Endodermal cell (in vitro differentiated cells): ENCODE results near the gene TNFRSF8. TPM values are rescaled to one million over a fixed set of nuclear protein-coding genes. Genes with fewer than 3 reads are reported as not detected.

Experiments
- DNase-seq: peaks from one replicate; pipeline ENCODE4 v3.0.0-alpha.2; 2017
- H3K27ac ChIP-seq: 2 replicates; pipeline ENCODE4 v1.5.1; 2013; ENCODE audit warnings: mild to moderate bottlenecking, low read depth, low read length, moderate library complexity
- H3K27me3 ChIP-seq: 2 replicates; pipeline ENCODE4 v1.6.1; 2013; ENCODE audit warnings: mild to moderate bottlenecking, low read length, moderate library complexity; ENCODE audit not compliant: insufficient read depth, control insufficient read depth, poor library complexity, severe bottlenecking
- H3K36me3 ChIP-seq: 2 replicates; pipeline ENCODE4 v1.7.0; 2013; ENCODE audit warnings: mild to moderate bottlenecking, low read length, moderate library complexity; ENCODE audit not compliant: control insufficient read depth, insufficient read depth
- H3K4me1 ChIP-seq: one replicate; pipeline ENCODE4 v1.7.0; 2013; ENCODE audit warnings: low read length; ENCODE audit not compliant: control insufficient read depth, insufficient read depth
- H3K4me3 ChIP-seq: 2 replicates; pipeline ENCODE4 v1.5.1; 2013; ENCODE audit warnings: mild to moderate bottlenecking, low read length, moderate library complexity
- H3K9ac ChIP-seq: 2 replicates; pipeline ENCODE4 v1.6.1; 2013; ENCODE audit warnings: mild to moderate bottlenecking, low read length, moderate library complexity; ENCODE audit not compliant: poor library complexity, severe bottlenecking; ENCODE audit errors: extremely low read depth
- H3K9me3 ChIP-seq: 2 replicates; pipeline ENCODE4 v1.6.1; 2013; ENCODE audit warnings: mild to moderate bottlenecking, low read length, moderate library complexity; ENCODE audit not compliant: control insufficient read depth
- H3K27ac Mint-ChIP-seq: 2 replicates; pipeline ENCODE4 v1.8.0; 2020; ENCODE audit warnings: mixed read lengths
- H3K27me3 Mint-ChIP-seq: 2 replicates; pipeline ENCODE4 v1.8.0; 2021; ENCODE audit warnings: mild to moderate bottlenecking, mixed read lengths; ENCODE audit not compliant: insufficient read depth
- H3K36me3 Mint-ChIP-seq: 2 replicates; pipeline ENCODE4 v1.8.0; 2020; ENCODE audit warnings: low read depth, mixed read lengths
- H3K4me1 Mint-ChIP-seq: 2 replicates; pipeline ENCODE4 v1.8.0; 2020; ENCODE audit warnings: mixed read lengths
- H3K4me3 Mint-ChIP-seq: 2 replicates; pipeline ENCODE4 v1.8.0; 2020; ENCODE audit warnings: mild to moderate bottlenecking, moderate library complexity, mixed read lengths
- H3K9me3 Mint-ChIP-seq: 2 replicates; pipeline ENCODE4 v1.8.0; 2020; ENCODE audit warnings: mild to moderate bottlenecking, mixed read lengths
- WGBS, 2 experiments: methylation state at CpG; one replicate each; pipeline versions ENCODE4 v1.1.5 to v1.1.7; 2013; ENCODE audit warnings: missing lambda C conversion rate in 2 of 2, mixed read lengths in 1 of 2; ENCODE audit not compliant: insufficient coverage in 1 of 2, insufficient read length in 1 of 2; 5-methylcytosine and 5-hydroxymethylcytosine counted together
- total RNA-seq, 2 donors: library from RNA; stranded (reverse); fragmentation: NEBNext Ultra II Directional in 1 of 2; extraction: Animal tissue kit (Norgen Biotek cat#: 25700) in 1 of 2; gene quantifications; 2 replicates in 1 of 2; 3 replicates in 1 of 2; pipeline ENCODE4 v1.2.1, GENCODE V29; 2021
- TF ChIP-seq, protein P1 (sequence below): fragments of 200-600 bp; sonication (generic); conservative IDR thresholded peaks from 2 replicates; pipeline ENCODE4 v1.5.0; 2021; ENCODE audit warnings: antibody characterized with exemption, mild to moderate bottlenecking

The TNFRSF8 gene
- total RNA-seq, 2 donors from 2014 or later = 0.69 to 2.3 TPM

DNA sequence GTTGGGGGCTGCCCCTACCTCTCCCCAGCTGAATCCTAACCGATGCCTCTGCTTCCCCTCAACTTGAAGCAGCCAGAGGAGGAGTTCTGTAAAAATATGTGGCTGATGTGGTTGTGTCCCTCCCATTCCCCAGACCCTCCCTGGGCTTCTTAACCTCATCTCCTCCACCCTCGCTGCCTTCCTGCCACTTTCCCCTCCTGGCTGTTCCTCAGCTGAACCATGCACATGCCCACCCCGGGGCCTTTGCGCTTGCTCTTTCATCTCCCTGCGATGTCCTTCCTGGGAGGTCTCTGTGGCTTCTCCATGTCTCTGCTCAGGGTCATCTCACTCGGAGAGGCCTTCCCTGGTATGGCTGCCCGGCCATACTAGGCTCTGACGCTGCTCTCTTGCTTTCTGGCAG, 34.9 kb upstream of the TNFRSF8 start:
- peaks cover 61% of the 10 kb centered on the region for H3K36me3 Mint-ChIP-seq
- H3K4me1 Mint-ChIP-seq = no peaks in the 10 kb centered on the region
- no peak for DNase-seq
- WGBS, 2 experiments = 93 to 94% methylated on average over 8 of the region's 8 CpGs
- Histone ChIP-seq H3K4me3 (no peak overlapping the region), H3K9ac (no peak overlapping the region), H3K36me3 (peaks cover 67% of the 10 kb centered on the region), H3K27me3 (no peaks in the 10 kb centered on the region), H3K9me3 (no peaks in the 10 kb centered on the region), H3K27ac (no peak overlapping the region), H3K4me1 (no peaks in the 10 kb centered on the region)
- H3K27ac Mint-ChIP-seq = no peak overlapping the region
- no peaks in the 10 kb centered on the region for H3K27me3 Mint-ChIP-seq
- no peak overlapping the region for H3K4me3 Mint-ChIP-seq
- H3K9me3 Mint-ChIP-seq = no peaks in the 10 kb centered on the region
- TF ChIP-seq, protein P1, sequence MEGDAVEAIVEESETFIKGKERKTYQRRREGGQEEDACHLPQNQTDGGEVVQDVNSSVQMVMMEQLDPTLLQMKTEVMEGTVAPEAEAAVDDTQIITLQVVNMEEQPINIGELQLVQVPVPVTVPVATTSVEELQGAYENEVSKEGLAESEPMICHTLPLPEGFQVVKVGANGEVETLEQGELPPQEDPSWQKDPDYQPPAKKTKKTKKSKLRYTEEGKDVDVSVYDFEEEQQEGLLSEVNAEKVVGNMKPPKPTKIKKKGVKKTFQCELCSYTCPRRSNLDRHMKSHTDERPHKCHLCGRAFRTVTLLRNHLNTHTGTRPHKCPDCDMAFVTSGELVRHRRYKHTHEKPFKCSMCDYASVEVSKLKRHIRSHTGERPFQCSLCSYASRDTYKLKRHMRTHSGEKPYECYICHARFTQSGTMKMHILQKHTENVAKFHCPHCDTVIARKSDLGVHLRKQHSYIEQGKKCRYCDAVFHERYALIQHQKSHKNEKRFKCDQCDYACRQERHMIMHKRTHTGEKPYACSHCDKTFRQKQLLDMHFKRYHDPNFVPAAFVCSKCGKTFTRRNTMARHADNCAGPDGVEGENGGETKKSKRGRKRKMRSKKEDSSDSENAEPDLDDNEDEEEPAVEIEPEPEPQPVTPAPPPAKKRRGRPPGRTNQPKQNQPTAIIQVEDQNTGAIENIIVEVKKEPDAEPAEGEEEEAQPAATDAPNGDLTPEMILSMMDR = no peak

DNA sequence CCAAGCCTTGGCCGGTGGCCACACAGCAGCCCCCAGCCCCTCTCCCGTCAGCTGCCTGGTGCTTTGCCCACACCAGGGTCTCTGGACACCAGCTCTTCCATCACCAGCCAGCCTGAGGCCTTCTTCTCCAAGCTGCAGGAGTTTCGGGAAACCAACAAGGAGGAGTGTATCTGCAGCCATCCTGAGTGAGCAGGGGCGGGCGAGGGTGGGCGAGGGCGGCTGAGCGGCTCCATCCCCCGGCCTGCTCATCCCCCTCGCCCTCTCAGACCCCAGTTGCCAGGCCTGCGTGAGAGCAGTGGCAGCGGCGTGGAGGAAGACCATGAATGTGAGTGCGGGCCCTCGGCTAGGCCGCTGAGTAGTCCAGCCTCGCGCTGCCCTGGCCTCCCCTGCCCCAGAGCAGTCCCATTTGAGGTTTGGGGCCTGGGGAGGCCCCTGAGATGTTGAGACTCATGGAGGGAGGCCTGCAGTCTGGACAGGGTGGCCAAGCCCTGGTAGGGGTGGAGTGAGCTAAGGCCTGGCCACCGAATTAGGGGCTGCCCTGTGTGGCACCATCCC, 34.1 kb upstream of the TNFRSF8 start:
- Histone ChIP-seq H3K9ac (no peak overlapping the region), H3K4me1 (no peaks in the 10 kb centered on the region), H3K4me3 (no peak overlapping the region), H3K9me3 (no peaks in the 10 kb centered on the region), H3K27ac (no peak overlapping the region), H3K36me3 (peaks cover 62% of the 10 kb centered on the region), H3K27me3 (no peaks in the 10 kb centered on the region)
- Mint-ChIP-seq H3K36me3 (peaks cover 58% of the 10 kb centered on the region), H3K27ac (no peak overlapping the region), H3K4me1 (no peaks in the 10 kb centered on the region), H3K27me3 (no peaks in the 10 kb centered on the region), H3K9me3 (no peaks in the 10 kb centered on the region), H3K4me3 (no peak overlapping the region)
- 93 to 98% methylated on average over 9 to 19 of the region's 19 CpGs for WGBS, 2 experiments
- TF ChIP-seq, protein P1 = no peak
- DNase-seq = no peak

DNA sequence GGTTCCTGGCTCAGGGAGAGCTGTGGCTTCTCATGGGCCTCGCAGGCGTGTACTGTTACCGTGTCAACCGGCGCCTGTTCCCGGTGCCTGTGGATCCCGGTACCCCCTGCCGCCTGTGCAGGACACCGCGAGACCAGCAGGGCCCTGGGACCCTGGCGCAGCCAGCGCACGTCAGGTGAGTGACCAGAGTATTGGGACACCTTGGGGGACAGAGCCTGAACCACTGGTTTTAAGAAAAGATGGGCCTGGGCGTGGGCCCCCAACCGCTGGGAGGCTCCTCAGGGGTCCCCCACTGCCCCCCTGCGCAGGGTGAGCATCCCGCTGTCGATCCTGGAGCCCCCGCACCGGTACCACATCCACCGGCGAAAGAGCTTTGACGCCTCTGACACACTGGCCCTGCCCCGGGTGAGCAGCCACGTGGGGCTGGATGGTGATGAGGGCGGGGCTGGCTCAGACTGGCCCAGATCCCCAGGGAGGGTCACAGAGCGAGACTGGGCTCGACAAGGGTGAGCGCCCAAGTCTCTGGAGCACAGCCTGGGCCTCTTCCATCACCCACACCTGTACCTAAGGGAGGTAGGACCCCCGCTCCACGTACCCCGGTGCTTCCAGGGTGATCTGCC, 33.3 kb upstream of the TNFRSF8 start:
- Histone ChIP-seq H3K9me3 (no peaks in the 10 kb centered on the region), H3K4me1 (no peaks in the 10 kb centered on the region), H3K36me3 (peaks cover 54% of the 10 kb centered on the region), H3K27ac (no peak overlapping the region), H3K9ac (no peak overlapping the region), H3K4me3 (no peak overlapping the region), H3K27me3 (no peaks in the 10 kb centered on the region)
- Mint-ChIP-seq H3K27me3 (no peaks in the 10 kb centered on the region), H3K36me3 (peaks cover 53% of the 10 kb centered on the region), H3K9me3 (no peaks in the 10 kb centered on the region), H3K4me1 (no peaks in the 10 kb centered on the region), H3K27ac (no peak overlapping the region), H3K4me3 (no peak overlapping the region)
- DNase-seq = no peak
- TF ChIP-seq, protein P1 = no peak
- WGBS, 2 experiments = 93 to 95% methylated on average over 25 to 32 of the region's 32 CpGs
